Heart right ventricle (tissue), 16 donors: ENCODE measurements around the gene WFDC1. TPM values are rescaled to one million over a fixed set of nuclear protein-coding genes. Genes with fewer than 3 reads are reported as not detected.

ENCODE experiments used
- ATAC-seq, 8 donors: fragments of 200-7000 bp; cut with Tn5 transposase; one replicate each; pipeline ENCODE4 v1.9.1; 2020; ENCODE audit warnings: mild to moderate bottlenecking in 8 of 8, moderate library complexity in 8 of 8, moderate number of reproducible peaks in 1 of 8
- DNase-seq, 2 donors: peaks; one replicate each; pipeline ENCODE4 v3.0.0-alpha.2; 2020
- H3K27ac ChIP-seq, 10 donors: fragments of 200-600 bp; sonication (generic) in 2 of 10; one replicate each; pipeline versions ENCODE4 v1.5.0 to v1.8.0; 2020 to 2022; ENCODE audit warnings: mild to moderate bottlenecking in 3 of 10
- H3K27me3 ChIP-seq, 7 donors: fragments of 200-600 bp; one replicate each; pipeline ENCODE4 v1.8.0; 2021 to 2022; ENCODE audit warnings: mild to moderate bottlenecking in 2 of 7
- H3K36me3 ChIP-seq, 9 donors: fragments of 200-600 bp; sonication (generic) in 1 of 9; one replicate each; pipeline versions ENCODE4 v1.5.0 to v1.8.0; 2020 to 2022; ENCODE audit warnings: mild to moderate bottlenecking in 2 of 9
- H3K4me1 ChIP-seq, 9 donors: fragments of 200-600 bp; sonication (generic) in 1 of 9; one replicate each; pipeline versions ENCODE4 v1.5.0 to v1.8.0; 2020 to 2022; ENCODE audit warnings: mild to moderate bottlenecking in 4 of 9
- H3K4me3 ChIP-seq, 10 donors: fragments of 200-600 bp; sonication (generic) in 2 of 10; one replicate each; pipeline versions ENCODE4 v1.5.0 to v1.8.0; 2020 to 2022; ENCODE audit warnings: mild to moderate bottlenecking in 7 of 10, moderate library complexity in 2 of 10
- H3K9me3 ChIP-seq, 11 donors: fragments of 200-600 bp in 10 of 11; sonication (generic) in 2 of 11; one replicate each; pipeline versions ENCODE4 v1.5.0 to v1.8.0; 2013 to 2022; ENCODE audit warnings: mild to moderate bottlenecking in 2 of 11, control low read depth in 1 of 11, moderate library complexity in 1 of 11
- CTCF ChIP-seq, 9 donors: fragments of 200-600 bp; sonication (generic) in 2 of 9; IDR thresholded peaks; one replicate each; pipeline versions ENCODE4 v1.5.0 to v1.8.0; 2021 to 2022; ENCODE audit warnings: antibody characterized with exemption in 9 of 9, mild to moderate bottlenecking in 5 of 9, moderate library complexity in 1 of 9
- WGBS, 2 donors: extraction: QIAGEN DNeasy Blood & Tissue Kit; methylation state at CpG; one replicate each; pipeline ENCODE4 v1.1.7; 2013; ENCODE audit warnings: inconsistent platforms in 1 of 2; 5-methylcytosine and 5-hydroxymethylcytosine counted together
- intact Hi-C, 10 donors: fragments of 100-400 bp; cut with DNase I; formaldehyde crosslinking; loops; one replicate each; pipeline versions ENCODE4 v1.11.1 to v1.14.2; 2022
- polyA plus RNA-seq, 2 donors: library from polyadenylated mRNA; stranded (reverse); fragments of 200-250 nt; gene quantifications; one replicate each; pipeline ENCODE4 v1.2.3, GENCODE V29; 2013
- total RNA-seq, 10 donors: library from RNA; stranded (reverse); fragmentation: NEBNext Ultra II Directional in 3 of 10; extraction: Animal tissue kit (Norgen Biotek cat#: 25700) in 3 of 10; gene quantifications; one replicate each; pipeline versions ENCODE4 v1.2.1 to v1.2.4, GENCODE V29; 2021 to 2023
- donor health status: Arrhythmogenic right ventricular cardiomyopathy.
- donor health status: ischemic (EF 13 %, LVEDD 7.1; RV severe dilation, severe dysfunction).
- donor health status: healthy with polysubstance abuse.
- donor health status: DM: no; HTN: yes; CAD: no.
- donor health status: DM: no; HTN: no; CAD: no.
- donor health status: ischemic (EF 25% LVEDD 6.9; RV normal size, moderate dysfunction).
- donor health status: ischemic (EF 25% LVEDD 5.7; RV mildly dilated, moderate dysfunction).
- donor health status: healthy.
- donor health status: DM: yes; HTN: yes; CAD: no.
- donor health status: Ischemic cardiomyopathy.
- donor health status: ischemic (EF 35%, LVEDD 5.7; RV mildly dilated, moderate dysfunction).
- donor health status: nonischemic (EF 11% LVEDD 7.7; RV severe dilation, severe dysfunction).
- donor health status: DM: yes; HTN: yes; CAD: no.
- donor health status: PGD.
- donor health status: ischemic (EF 29% LVEDD 5.4; RV normal size, mild dysfunction).
- donor health status: nonischemic (EF 23%, LVEDD 6.1; RV moderate dilation, normal function).

Gene WFDC1
- total and polyA plus RNA-seq, 12 donors = 0.55 to 5.7 (median 1.1) TPM

- no peak for TF ChIP-seq CTCF (IDR thresholded peaks at IDR 0.05)
- Histone ChIP-seq H3K4me3 (no peak overlapping the region), H3K4me1 (no peaks in the 10 kb centered on the region), H3K9me3 (peaks cover 0 to 12% (median 4%) of the 10 kb centered on the region in 11 donors), H3K27me3 (peaks cover 0 to 35% (median 28%) of the 10 kb centered on the region in 7 donors), H3K36me3 (no peaks in the 10 kb centered on the region), H3K27ac (no peak overlapping the region)
- 73 to 77% methylated on average over 5 of the region's 5 CpGs for WGBS, 2 donors
- intact Hi-C loops = no loop called here
- ATAC-seq (no peak), DNase-seq (no peak)
Observed at GRCh38 chr16:84315422-84315821, 20.7 kb downstream of the WFDC1 start.

- H3K4me3 ChIP-seq = no peak overlapping the region
- ATAC-seq (no peak), DNase-seq (no peak)
- H3K36me3 ChIP-seq = no peaks in the 10 kb centered on the region
- H3K9me3 ChIP-seq = peaks cover 0 to 12% (median 4%) of the 10 kb centered on the region in 11 donors
- no peak for TF ChIP-seq CTCF (IDR thresholded peaks at IDR 0.05)
- intact Hi-C loops = no loop called here
- peaks cover 0 to 29% (median 7%) of the 10 kb centered on the region in 7 donors for H3K27me3 ChIP-seq
- 82 to 83% methylated on average over 19 of the region's 19 CpGs for WGBS, 2 donors
- H3K27ac ChIP-seq = no peak overlapping the region
- H3K4me1 ChIP-seq = no peaks in the 10 kb centered on the region
Observed at GRCh38 chr16:84318091-84318975, 23.7 kb downstream of the WFDC1 start.

GRCh38 chr16:84319146-84319760 is 24.6 kb downstream of the WFDC1 start:
- no peak for TF ChIP-seq CTCF (IDR thresholded peaks at IDR 0.05)
- H3K27me3 ChIP-seq = peaks cover 0 to 25% (median 3%) of the 10 kb centered on the region in 7 donors
- no peaks in the 10 kb centered on the region for H3K4me1 ChIP-seq
- no peaks in the 10 kb centered on the region for H3K36me3 ChIP-seq
- peaks cover 0 to 12% (median 4%) of the 10 kb centered on the region in 11 donors for H3K9me3 ChIP-seq
- no peak for DNase-seq
- H3K4me3 ChIP-seq = no peak overlapping the region
- 92 to 93% methylated on average over 24 of the region's 24 CpGs for WGBS, 2 donors
- H3K27ac ChIP-seq = no peak overlapping the region
- no peak for ATAC-seq
- intact Hi-C loops = no loop called here

GRCh38 chr16:84320511-84320910 is 25.8 kb downstream of the WFDC1 start:
- Histone ChIP-seq H3K4me3 (no peak overlapping the region), H3K36me3 (no peaks in the 10 kb centered on the region), H3K27me3 (peaks cover 0 to 22% (median 3%) of the 10 kb centered on the region in 7 donors), H3K9me3 (peaks cover 0 to 12% (median 4%) of the 10 kb centered on the region in 11 donors), H3K4me1 (no peaks in the 10 kb centered on the region), H3K27ac (no peak overlapping the region)
- no peak for ATAC-seq
- intact Hi-C loops = loop anchor here in 1 of 10 donors (5.0 kb wide), 1 partner anchor 63 kb away; no protein-coding TSS in a partner anchor
- TF ChIP-seq CTCF (IDR thresholded peaks at IDR 0.05) = no peak
- DNase-seq = no peak
- 73 to 76% methylated on average over 5 of the region's 5 CpGs for WGBS, 2 donors
